ENCODE data around the gene CSF3R.
A peak's percentile ranks its signal among the peaks of the same experiment; 100 is the strongest.

DNA sequence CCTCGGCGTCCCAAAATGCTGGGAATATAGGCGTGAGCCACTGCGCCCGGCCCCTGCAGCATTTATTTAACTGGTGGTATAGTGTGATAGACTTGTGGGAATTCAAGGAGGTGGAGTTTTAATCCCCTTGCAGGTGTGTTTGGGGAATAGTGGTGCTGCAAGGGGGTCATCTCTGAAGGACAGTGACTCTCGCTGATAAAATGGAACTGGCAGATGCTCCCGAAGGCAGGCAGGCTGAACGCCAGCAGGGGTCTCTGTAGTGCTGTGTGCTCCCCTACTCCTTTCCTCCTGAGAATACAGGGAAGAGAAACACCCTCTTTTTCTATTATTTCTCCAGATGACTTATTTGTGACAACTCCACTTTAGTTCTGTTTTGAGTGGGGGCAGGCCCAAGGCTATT lies 36.4 kb downstream of the CSF3R start:
- TF ChIP-seq GABPA (IDR thresholded peaks at IDR 0.05; ENCODE audit: low read depth) (no peak), POLR2AphosphoS5 (IDR thresholded peaks at IDR 0.05; ENCODE audit: low read depth) (no peak)
- TF ChIP-seq, protein P1, sequence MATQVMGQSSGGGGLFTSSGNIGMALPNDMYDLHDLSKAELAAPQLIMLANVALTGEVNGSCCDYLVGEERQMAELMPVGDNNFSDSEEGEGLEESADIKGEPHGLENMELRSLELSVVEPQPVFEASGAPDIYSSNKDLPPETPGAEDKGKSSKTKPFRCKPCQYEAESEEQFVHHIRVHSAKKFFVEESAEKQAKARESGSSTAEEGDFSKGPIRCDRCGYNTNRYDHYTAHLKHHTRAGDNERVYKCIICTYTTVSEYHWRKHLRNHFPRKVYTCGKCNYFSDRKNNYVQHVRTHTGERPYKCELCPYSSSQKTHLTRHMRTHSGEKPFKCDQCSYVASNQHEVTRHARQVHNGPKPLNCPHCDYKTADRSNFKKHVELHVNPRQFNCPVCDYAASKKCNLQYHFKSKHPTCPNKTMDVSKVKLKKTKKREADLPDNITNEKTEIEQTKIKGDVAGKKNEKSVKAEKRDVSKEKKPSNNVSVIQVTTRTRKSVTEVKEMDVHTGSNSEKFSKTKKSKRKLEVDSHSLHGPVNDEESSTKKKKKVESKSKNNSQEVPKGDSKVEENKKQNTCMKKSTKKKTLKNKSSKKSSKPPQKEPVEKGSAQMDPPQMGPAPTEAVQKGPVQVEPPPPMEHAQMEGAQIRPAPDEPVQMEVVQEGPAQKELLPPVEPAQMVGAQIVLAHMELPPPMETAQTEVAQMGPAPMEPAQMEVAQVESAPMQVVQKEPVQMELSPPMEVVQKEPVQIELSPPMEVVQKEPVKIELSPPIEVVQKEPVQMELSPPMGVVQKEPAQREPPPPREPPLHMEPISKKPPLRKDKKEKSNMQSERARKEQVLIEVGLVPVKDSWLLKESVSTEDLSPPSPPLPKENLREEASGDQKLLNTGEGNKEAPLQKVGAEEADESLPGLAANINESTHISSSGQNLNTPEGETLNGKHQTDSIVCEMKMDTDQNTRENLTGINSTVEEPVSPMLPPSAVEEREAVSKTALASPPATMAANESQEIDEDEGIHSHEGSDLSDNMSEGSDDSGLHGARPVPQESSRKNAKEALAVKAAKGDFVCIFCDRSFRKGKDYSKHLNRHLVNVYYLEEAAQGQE (IDR thresholded peaks at IDR 0.05; ENCODE audit: insufficient replicate concordance, low read depth), result no peak
- TF ChIP-seq, protein P2, sequence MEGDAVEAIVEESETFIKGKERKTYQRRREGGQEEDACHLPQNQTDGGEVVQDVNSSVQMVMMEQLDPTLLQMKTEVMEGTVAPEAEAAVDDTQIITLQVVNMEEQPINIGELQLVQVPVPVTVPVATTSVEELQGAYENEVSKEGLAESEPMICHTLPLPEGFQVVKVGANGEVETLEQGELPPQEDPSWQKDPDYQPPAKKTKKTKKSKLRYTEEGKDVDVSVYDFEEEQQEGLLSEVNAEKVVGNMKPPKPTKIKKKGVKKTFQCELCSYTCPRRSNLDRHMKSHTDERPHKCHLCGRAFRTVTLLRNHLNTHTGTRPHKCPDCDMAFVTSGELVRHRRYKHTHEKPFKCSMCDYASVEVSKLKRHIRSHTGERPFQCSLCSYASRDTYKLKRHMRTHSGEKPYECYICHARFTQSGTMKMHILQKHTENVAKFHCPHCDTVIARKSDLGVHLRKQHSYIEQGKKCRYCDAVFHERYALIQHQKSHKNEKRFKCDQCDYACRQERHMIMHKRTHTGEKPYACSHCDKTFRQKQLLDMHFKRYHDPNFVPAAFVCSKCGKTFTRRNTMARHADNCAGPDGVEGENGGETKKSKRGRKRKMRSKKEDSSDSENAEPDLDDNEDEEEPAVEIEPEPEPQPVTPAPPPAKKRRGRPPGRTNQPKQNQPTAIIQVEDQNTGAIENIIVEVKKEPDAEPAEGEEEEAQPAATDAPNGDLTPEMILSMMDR (IDR thresholded peaks at IDR 0.05; ENCODE audit: insufficient read depth, low read length), result peak; percentile 84
